HG03457 (cell line): ENCODE results near the gene C10orf143.
"Not testable (repeated sequence)": the region's sequence is repeated elsewhere in the genome, so short reads cannot be mapped to it uniquely, and the experiment has no call there.

ENCODE experiments used
- ATAC-seq: cut with Tn5 transposase; IDR thresholded peaks from one replicate; pipeline ENCODE4 v1.9.1; 2021; ENCODE audit warnings: moderate number of reproducible peaks; ENCODE audit not compliant: unreplicated experiment

Gene C10orf143

GRCh38 chr10:130111852-130112180 lies 1.2 kb upstream of the C10orf143 start:
- no peak for ATAC-seq

- peak; percentile 87 for ATAC-seq
Observed at GRCh38 chr10:130111113-130111851, 652 bp upstream of the C10orf143 start.

DNA sequence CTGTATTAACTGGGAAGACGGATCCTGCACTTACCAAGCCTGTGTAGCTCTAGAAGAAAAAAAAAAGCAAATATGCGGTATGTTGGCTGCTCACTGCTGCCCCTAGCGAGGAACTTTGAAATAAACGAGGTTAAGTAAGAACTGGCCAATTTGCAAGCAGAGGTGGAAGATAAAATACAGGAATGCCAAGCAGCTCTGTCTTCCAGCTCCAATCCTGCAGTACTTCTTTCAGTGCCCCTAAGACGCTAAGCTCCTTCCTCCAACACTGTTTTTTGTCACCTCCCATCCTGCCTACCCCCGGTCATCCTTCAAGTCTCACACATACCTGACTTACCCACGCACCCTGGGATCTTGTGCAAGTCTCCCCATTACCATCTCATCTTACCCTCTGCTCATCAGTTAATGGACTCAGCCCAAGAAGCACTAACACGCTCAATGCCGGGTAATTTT lies 809 bp downstream of the C10orf143 start:
- ATAC-seq = no peak

DNA sequence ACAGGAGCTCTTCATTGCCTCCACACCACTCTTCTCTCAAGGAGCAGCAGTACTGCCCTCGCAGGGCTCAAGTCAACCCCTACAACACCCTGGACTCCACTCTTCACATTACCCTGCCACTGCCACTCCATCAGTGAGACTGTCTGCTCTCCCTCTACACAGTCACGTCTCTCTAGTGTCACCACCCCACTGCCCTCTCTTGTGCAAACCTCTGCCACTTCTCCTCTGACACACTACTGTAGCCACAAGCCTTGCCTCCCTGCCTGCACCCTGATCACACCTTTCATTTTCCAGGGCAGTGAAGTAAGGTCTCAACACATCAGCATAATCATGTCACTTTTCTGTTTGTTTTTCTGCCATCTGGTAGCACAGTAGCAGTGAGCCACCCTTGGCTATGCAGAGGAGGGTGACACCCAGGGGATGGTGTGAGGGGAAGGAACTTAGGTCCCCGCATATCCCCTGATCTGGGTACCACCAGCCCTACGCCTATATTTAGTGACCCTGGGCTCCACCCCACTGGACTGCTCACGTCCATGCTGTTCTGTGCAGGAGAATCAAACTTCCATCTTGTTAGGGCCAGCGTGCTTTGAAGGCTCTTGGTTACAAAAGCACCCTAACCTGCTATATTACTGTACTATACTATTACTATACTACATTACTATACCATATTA lies 1.6 kb downstream of the C10orf143 start:
- ATAC-seq = no peak

DNA sequence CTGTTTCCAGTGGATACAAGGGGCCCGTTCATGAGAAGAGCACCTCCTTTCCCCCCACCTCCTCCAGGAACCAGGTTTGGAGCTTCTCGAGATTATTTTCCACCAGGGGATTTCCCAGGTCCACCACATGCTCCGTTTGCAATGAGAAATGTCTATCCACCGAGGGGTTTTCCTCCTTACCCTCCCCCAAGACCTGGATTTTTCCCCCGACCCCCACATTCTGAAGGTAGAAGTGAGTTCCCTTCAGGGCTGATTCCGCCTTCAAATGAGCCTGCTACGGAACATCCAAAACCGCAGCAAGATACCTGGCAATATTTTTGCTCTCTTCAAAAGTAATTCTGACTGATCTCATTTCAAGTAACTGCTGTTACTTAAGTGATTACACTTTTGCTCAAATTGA lies 2.5 kb downstream of the C10orf143 start:
- ATAC-seq = not testable (repeated sequence)

GRCh38 chr10:130105724-130106123 lies 4.9 kb downstream of the C10orf143 start:
- no peak for ATAC-seq

- no peak for ATAC-seq
Observed at GRCh38 chr10:130099344-130099743, 11.3 kb downstream of the C10orf143 start.

- not testable (repeated sequence) for ATAC-seq
Observed at GRCh38 chr10:130090565-130090964, 20.1 kb downstream of the C10orf143 start.

DNA sequence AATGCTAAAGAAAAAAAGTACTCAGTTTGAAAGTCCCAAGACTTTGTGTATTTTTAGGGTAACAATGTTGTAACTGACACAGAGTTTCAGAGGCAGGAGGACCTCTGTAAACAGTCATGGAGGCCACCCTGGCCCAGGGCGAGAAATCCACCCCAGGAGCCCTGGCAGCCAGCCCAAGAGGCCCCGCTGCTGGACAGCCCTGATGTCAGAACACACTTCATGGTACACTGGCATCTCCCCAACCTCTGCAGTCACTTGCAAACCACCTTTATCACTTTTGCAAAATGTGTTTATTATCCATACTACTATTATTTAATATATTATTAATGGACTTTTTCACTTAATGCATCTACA lies 30.2 kb downstream of the C10orf143 start:
- ATAC-seq = no peak

GRCh38 chr10:130079614-130080460 lies 30.8 kb downstream of the C10orf143 start:
- no peak for ATAC-seq

GRCh38 chr10:130078120-130078519 lies 32.5 kb downstream of the C10orf143 start:
- no peak for ATAC-seq

DNA sequence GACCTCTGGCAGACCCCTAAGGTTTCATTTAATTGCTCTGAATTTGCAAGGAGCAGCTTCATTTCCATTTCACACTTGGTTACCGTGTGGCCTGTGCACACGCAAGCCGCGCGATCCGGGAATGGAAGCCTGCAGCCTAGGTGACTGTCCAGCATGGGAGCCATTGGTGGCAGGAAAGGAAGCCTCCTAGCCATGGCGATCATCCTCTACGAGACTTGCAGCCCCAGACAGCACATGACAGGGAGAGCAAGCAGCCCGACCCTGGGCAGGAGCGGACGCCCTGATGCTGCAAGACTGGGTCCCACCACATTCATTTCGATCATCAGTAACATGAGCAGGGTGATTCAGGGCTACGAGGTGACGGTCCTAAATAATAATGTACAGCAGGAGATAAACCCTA lies 33.9 kb downstream of the C10orf143 start:
- no peak for ATAC-seq

- ATAC-seq = no peak
Observed at GRCh38 chr10:130074639-130075038, 36.0 kb downstream of the C10orf143 start.

DNA sequence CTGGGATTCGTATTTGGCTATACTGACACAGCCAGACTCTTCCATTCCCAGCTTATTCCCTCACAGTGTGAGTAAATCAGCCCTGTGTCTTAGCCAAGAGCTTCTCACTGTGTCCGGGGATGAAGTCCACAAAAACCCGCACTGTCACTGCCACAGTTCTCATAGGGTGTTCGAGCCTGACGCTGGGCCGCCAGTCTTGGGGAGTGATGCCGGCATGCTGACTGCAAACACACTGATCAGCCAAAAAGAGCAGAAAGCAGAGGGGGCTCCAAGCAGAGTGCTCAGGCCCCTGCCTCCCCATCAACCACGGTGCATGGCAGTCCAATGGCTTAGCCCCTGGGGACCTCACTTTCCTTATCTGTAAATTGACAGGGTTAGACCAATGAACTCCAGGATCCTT lies 36.7 kb downstream of the C10orf143 start:
- no peak for ATAC-seq

GRCh38 chr10:130072247-130072646 lies 38.4 kb downstream of the C10orf143 start:
- ATAC-seq = no peak

GRCh38 chr10:130067893-130068292 lies 42.7 kb downstream of the C10orf143 start:
- ATAC-seq = no peak

DNA sequence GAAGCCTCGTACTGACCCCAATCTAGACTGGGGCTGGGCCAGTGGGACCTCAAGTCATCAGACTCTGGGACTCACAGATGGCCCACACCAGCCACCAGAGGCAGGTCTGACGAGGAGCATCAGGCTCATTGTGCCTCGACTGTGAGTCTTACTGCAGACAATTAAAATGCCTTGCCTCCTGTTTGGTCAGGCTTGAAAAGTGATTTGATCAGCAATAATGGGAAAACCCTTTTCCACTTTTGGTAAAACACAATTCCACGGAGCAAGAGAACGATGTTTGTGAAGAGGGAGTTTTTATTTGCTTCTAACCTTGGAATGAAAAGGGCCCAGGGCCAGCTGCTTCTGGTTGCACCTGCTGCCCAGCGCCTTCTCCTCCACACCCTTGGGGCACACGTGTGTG lies 43.9 kb downstream of the C10orf143 start:
- ATAC-seq = no peak

- ATAC-seq = no peak
Observed at GRCh38 chr10:130065251-130065650, 45.4 kb downstream of the C10orf143 start.

- no peak for ATAC-seq
Observed at GRCh38 chr10:130064783-130065182, 45.8 kb downstream of the C10orf143 start.

DNA sequence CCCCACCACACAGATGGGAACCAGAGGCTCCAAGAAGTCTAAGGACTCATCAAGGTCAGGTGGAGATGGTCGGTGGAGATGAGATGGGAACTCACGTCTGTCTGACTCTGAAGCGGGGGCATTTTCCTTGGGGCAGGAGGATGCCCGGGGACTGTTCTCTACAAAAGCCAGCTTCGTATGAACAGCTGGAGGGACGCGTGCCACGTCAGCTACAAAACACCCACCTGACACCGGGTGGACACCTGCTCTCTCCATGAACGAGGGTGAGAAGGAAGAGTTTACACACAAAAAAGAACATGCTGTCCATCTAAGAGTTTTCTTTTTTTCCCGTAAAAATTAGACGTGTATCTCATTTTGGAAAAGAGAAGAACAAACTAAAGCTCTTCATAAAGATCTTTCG lies 47.7 kb downstream of the C10orf143 start:
- ATAC-seq = no peak

GRCh38 chr10:130062201-130062600 lies 48.4 kb downstream of the C10orf143 start:
- no peak for ATAC-seq

- no peak for ATAC-seq
Observed at GRCh38 chr10:130061760-130062159, 48.9 kb downstream of the C10orf143 start.
